NCI-H2029 (cell line): ENCODE data around the gene KRTAP2-4.
A peak's percentile ranks its signal among the peaks of the same experiment; 100 is the strongest.

ENCODE experiments used
- DNase-seq: peaks from one replicate; lab custom pipeline; 2025; lab: John Stamatoyannopoulos, UW

Gene KRTAP2-4

GRCh38 chr17:41037853-41038350, 27.8 kb downstream of the KRTAP2-4 start:
- DNase-seq = no peak

GRCh38 chr17:41034346-41034935, 31.2 kb downstream of the KRTAP2-4 start, which contains the start of gene KRTAP1-3:
TSS of gene KRTAP1-3 (minus strand) at chr17:41034874. CDS start at chr17:41034821, 53 bp downstream.
- DNase-seq = peak; percentile 73

- peak; percentile 49 for DNase-seq
Observed at GRCh38 chr17:41029633-41030245, 35.9 kb downstream of the KRTAP2-4 start, which contains the start of gene KRTAP1-4. TSS of gene KRTAP1-4 (minus strand) at chr17:41030195. CDS start at chr17:41030078, 117 bp downstream.

- peak; percentile 68 for DNase-seq
Observed at GRCh38 chr17:41026715-41027471, 38.8 kb downstream of the KRTAP2-4 start, which contains the start of gene KRTAP1-5. TSS of gene KRTAP1-5 (minus strand) at chr17:41027208. CDS start at chr17:41027155, 53 bp downstream.

GRCh38 chr17:41024697-41025096, 41.0 kb downstream of the KRTAP2-4 start:
- DNase-seq = no peak

- no peak for DNase-seq
Observed at GRCh38 chr17:41020336-41020735, 45.3 kb downstream of the KRTAP2-4 start.

- DNase-seq = no peak
Observed at GRCh38 chr17:41019415-41019814, 46.3 kb downstream of the KRTAP2-4 start.

GRCh38 chr17:41018541-41018940, 47.1 kb downstream of the KRTAP2-4 start:
- no peak for DNase-seq

- no peak for DNase-seq
Observed at GRCh38 chr17:41016578-41017215, 49.0 kb downstream of the KRTAP2-4 start.

- DNase-seq = no peak
Observed at GRCh38 chr17:41015454-41015853, 50.2 kb downstream of the KRTAP2-4 start.
